ENCODE results near the gene TOX4.

DNA sequence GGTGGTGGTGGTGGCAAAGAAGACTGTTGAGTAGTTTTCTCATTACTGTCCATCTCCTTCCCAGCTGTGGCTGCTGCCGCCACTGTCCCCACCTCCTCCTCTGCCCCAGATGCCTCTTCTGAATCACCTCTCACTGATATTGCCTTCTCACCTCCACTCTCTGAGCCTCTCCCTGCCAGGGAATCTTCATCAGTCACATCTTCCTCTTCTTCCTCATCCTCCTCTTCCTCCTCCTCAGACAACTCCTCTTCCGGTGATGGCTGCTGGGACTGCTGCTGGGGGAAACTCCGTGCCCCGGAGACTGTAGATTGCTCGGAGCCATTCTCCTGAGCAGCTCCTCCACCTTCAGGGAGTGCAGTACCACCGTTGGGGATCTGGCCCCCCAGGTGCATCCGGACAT lies 46.2 kb downstream of the TOX4 start:
- TF ChIP-seq, protein P1, sequence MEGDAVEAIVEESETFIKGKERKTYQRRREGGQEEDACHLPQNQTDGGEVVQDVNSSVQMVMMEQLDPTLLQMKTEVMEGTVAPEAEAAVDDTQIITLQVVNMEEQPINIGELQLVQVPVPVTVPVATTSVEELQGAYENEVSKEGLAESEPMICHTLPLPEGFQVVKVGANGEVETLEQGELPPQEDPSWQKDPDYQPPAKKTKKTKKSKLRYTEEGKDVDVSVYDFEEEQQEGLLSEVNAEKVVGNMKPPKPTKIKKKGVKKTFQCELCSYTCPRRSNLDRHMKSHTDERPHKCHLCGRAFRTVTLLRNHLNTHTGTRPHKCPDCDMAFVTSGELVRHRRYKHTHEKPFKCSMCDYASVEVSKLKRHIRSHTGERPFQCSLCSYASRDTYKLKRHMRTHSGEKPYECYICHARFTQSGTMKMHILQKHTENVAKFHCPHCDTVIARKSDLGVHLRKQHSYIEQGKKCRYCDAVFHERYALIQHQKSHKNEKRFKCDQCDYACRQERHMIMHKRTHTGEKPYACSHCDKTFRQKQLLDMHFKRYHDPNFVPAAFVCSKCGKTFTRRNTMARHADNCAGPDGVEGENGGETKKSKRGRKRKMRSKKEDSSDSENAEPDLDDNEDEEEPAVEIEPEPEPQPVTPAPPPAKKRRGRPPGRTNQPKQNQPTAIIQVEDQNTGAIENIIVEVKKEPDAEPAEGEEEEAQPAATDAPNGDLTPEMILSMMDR (IDR thresholded peaks at IDR 0.05), result no peak
- TF ChIP-seq EZH2 (IDR thresholded peaks at IDR 0.05; ENCODE audit: borderline replicate concordance, insufficient read depth, low read depth, low read length, poor library complexity, severe bottlenecking), result no peak
